ENCODE data around the gene FCER2. TPM values are rescaled to one million over a fixed set of nuclear protein-coding genes. Genes with fewer than 3 reads are reported as not detected.

Gene FCER2
- total and polyA plus RNA-seq, 2 of the 4 experiments (the other 2 are of a cell fraction) = not detected

DNA sequence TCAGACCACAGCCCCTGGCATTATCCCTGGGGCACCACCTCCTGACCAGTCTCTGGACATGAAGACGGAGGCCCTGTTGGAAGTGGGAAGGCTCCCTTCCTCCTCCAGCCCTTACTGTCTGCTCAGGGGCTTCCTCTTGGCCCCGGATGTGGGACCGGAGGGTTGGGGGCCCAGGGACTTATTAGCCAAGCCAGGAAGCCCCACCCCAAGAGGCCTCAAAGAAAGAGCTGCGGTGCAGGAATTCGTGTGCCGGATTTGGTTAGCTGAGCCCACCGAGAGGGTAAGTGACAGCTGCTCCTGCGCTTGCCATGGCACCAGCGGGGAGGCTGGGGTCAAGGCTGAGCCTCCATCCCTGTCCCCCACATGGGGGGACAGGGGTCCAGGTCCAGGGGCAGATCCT, 33.1 kb downstream of the FCER2 start, which contains the start of gene RETN:
RETN (plus strand) TSS at position 208 of the 400 bp plus-strand sequence. CDS start 278 bp downstream, outside the sequence.
- H3K14ac ChIP-seq (replicated peaks; ENCODE audit: low read depth, low read length) = no peak within 1 kb of the TSS
- H3K79me1 ChIP-seq (ENCODE audit: low read depth in 1 of 2, low read length in 2 of 2) = no peaks in the 10 kb centered on the region
- H4K5ac ChIP-seq (ENCODE audit: low read depth, low read length) = no peak within 1 kb of the TSS
- WGBS, 2 experiments (ENCODE audit: extremely low coverage in 2 of 2, insufficient read length in 1 of 2) = 80% methylated on average over 1 of the region's 9 CpGs; no CpG with 5 or more reads in 1 of the 2 experiments
- no peak within 1 kb of the TSS for H2BK120ac ChIP-seq (ENCODE audit: low read depth, low read length)
- TF ChIP-seq FOS (IDR thresholded peaks at IDR 0.05; ENCODE audit: low read depth, low read length) = no peak
- TF ChIP-seq, protein P1, sequence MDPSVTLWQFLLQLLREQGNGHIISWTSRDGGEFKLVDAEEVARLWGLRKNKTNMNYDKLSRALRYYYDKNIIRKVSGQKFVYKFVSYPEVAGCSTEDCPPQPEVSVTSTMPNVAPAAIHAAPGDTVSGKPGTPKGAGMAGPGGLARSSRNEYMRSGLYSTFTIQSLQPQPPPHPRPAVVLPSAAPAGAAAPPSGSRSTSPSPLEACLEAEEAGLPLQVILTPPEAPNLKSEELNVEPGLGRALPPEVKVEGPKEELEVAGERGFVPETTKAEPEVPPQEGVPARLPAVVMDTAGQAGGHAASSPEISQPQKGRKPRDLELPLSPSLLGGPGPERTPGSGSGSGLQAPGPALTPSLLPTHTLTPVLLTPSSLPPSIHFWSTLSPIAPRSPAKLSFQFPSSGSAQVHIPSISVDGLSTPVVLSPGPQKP (IDR thresholded peaks at IDR 0.05; ENCODE audit: borderline replicate concordance, low read depth, low read length) = no peak
- ChIA-PET POLR2A (ENCODE audit: unreplicated experiment) (no interaction called here), CTCF (interaction anchor here (1.9 kb wide), 1 partner anchor 12 kb away, joined by 6 read pairs; the partner anchor contains the start of gene TRAPPC5)
- H4K91ac ChIP-seq (ENCODE audit: insufficient read depth, low read depth, low read length) = no peak within 1 kb of the TSS
- DNase-seq (no peak), ATAC-seq (ENCODE audit: low read depth) (no peak)
- in situ Hi-C loops (cut with MboI; ENCODE audit: low sequenced_read_pairs) = no loop called here
- H3K4me2 ChIP-seq (ENCODE audit: low read depth, low read length) = no peak within 1 kb of the TSS
- dilution Hi-C loops (cut with HindIII; ENCODE audit: low sequenced_read_pairs, unreplicated experiment) = no loop called here
- H3K9ac ChIP-seq (ENCODE audit: low read depth, low read length) = no peak within 1 kb of the TSS
- H2AK5ac ChIP-seq (ENCODE audit: low read depth, low read length) = no peak within 1 kb of the TSS
- H2AK9ac ChIP-seq (replicated peaks; ENCODE audit: low read depth, low read length, poor library complexity) = no peak within 1 kb of the TSS
- H3K23ac ChIP-seq (ENCODE audit: low read depth, low read length) = no peak within 1 kb of the TSS
- no peak within 1 kb of the TSS for H3K27ac ChIP-seq (ENCODE audit: insufficient read depth, low read length)
- H2BK15ac ChIP-seq (ENCODE audit: low read depth, low read length) = no peak within 1 kb of the TSS
- intact Hi-C loops (cut with micrococcal nuclease) = no loop called here
- BruUV-seq (replicated peaks) = no TSS peak
- no peak within 1 kb of the TSS for H2AFZ ChIP-seq (replicated peaks; ENCODE audit: low read length, poor library complexity)
- H4K20me1 ChIP-seq (ENCODE audit: insufficient read depth, low read length) = no peaks in the 10 kb centered on the region
- H4K8ac ChIP-seq (ENCODE audit: low read depth in 2 of 2, low read length in 2 of 2) = no peak within 1 kb of the TSS
- H3K4me3 ChIP-seq (ENCODE audit: insufficient read depth, low read depth, low read length) = no peak within 1 kb of the TSS
- H3K36me3 ChIP-seq (ENCODE audit: control insufficient read depth, insufficient read depth, low read length) = no peaks in the 10 kb centered on the region
- peaks cover 29% of the 10 kb centered on the region for H3K27me3 ChIP-seq (ENCODE audit: control insufficient read depth, insufficient read depth, low read length)
- H3K9me1 ChIP-seq (ENCODE audit: insufficient read depth, low read length) = no peaks in the 10 kb centered on the region
- no peak within 1 kb of the TSS for H2BK20ac ChIP-seq (ENCODE audit: low read depth, low read length)
- H3K4me1 ChIP-seq (ENCODE audit: control insufficient read depth, insufficient read depth, low read length) = no peaks in the 10 kb centered on the region
- no peak within 1 kb of the TSS for H3K56ac ChIP-seq (ENCODE audit: extremely low read depth, insufficient read depth, low read length)
- H3K9me3 ChIP-seq (ENCODE audit: control insufficient read depth, insufficient read depth, low read length) = peaks cover 3% of the 10 kb centered on the region; the same call in 1 of the 2 replicates
- no peak within 1 kb of the TSS for H2BK5ac ChIP-seq (ENCODE audit: low read depth, low read length, poor library complexity, severe bottlenecking)
- no peak within 1 kb of the TSS for H3K18ac ChIP-seq (ENCODE audit: low read depth, low read length)
- H3K4ac ChIP-seq (ENCODE audit: low read depth, low read length) = no peak within 1 kb of the TSS
